WTC11 (cell line): Measurements from ENCODE around the gene DBN1.

Experiments
- CTCF ChIP-seq: fragments of 200-600 bp; IDR thresholded peaks from 2 replicates; pipeline ENCODE4 v1.8.0; 2022; ENCODE audit warnings: antibody characterized with exemption
- MAX ChIP-seq: sonication (generic); formaldehyde crosslinking; IDR thresholded peaks from 2 replicates; pipeline ENCODE4 v1.8.0; 2022; ENCODE audit warnings: mild to moderate bottlenecking, missing genetic modification reagents
- TEAD4 ChIP-seq: sonication (generic); formaldehyde crosslinking; IDR thresholded peaks from 2 replicates; pipeline ENCODE4 v1.8.0; 2022; ENCODE audit warnings: mild to moderate bottlenecking, missing genetic modification reagents

GRCh38 chr5:177421062-177421798, 52.2 kb downstream of the DBN1 start:
- TF ChIP-seq CTCF, result no peak
- no peak for TF ChIP-seq MAX
- no peak for TF ChIP-seq TEAD4 (CRISPR knock-in tag)
